Daoy (cell line): ENCODE measurements around the gene PPIL3. TPM values are rescaled to one million over a fixed set of nuclear protein-coding genes. Genes with fewer than 3 reads are reported as not detected.
A peak's percentile ranks its signal among the peaks of the same experiment; 100 is the strongest.
"Not testable (repeated sequence)": the region's sequence is repeated elsewhere in the genome, so short reads cannot be mapped to it uniquely, and the experiment has no call there.

ENCODE experiments used
- DNase-seq: peaks from one replicate; pipeline ENCODE4 v3.0.0-alpha.2; 2015; ENCODE audit warnings: low read depth
- total RNA-seq: library from RNA; depleted of rRNA; stranded (reverse); fragments of >200 nt; shearing (Covaris generic); gene quantifications from 2 replicates; pipeline ENCODE4 v1.2.3, GENCODE V29; 2014; rRNA removed

PPIL3 gene
- 42.5 and 64.4 TPM in 2 replicates for total RNA-seq

GRCh38 chr2:200888704-200889625 is at the start of gene PPIL3, which contains the start of gene NIF3L1:
PPIL3 (minus strand) TSS chr2:200889077; CDS start chr2:200887615, 1,462 bp downstream.
NIF3L1 (plus strand) TSS chr2:200889371; CDS start chr2:200891944, 2,573 bp downstream.
- DNase-seq = peak; percentile 99

DNA sequence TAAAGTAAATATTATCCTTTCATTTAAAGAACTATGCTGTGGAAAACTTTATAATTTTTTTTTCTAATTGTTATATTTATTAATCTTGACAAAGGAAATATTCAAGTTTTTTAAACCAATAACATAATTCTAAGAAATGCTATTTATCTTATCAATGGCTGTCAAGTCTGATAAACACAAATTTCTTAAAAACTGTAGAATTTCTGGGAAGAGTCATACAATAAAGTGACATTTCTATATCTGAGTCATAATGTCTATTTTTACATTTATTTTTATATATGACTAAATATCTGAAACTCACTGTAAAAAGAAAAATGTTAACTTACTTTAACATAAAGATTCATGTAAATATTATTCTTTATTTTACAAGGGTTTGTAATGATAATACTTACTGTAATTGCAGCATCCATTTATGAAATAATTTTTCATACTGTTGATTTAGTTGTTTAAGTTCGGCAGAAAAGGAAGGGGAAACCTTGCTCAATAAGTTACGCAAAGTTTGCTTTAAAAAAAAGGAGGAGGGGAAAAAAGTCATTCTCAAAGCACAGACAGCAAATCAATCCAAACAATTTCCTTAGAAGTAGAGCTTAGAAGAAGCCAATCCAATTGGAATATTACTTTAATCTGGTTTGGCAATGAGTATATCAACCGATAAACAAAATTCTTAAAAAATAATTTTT is 42.2 kb upstream of the PPIL3 start:
- no peak for DNase-seq

GRCh38 chr2:200929334-200930249 is 40.7 kb upstream of the PPIL3 start:
- DNase-seq = no peak

DNA sequence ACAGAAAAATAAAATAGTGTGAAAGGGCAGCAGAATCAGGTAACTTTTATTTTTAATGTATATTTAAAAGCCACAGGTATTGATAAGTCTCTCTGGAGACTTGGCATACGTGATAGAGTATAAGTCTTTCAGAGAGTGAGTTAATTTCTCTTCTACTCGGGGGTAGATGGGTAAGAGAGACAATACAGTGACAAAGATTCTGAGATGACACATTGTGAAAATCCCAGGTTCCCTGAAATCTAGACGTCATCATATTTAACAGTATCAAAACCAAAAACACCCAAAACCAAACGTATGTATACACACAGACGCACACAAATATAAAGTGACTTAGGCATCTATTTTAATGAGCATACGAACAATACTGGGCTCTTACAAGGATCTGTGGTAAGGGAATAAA is 33.6 kb upstream of the PPIL3 start:
- DNase-seq = no peak

GRCh38 chr2:200913654-200914053 is 24.8 kb upstream of the PPIL3 start:
- no peak for DNase-seq

DNA sequence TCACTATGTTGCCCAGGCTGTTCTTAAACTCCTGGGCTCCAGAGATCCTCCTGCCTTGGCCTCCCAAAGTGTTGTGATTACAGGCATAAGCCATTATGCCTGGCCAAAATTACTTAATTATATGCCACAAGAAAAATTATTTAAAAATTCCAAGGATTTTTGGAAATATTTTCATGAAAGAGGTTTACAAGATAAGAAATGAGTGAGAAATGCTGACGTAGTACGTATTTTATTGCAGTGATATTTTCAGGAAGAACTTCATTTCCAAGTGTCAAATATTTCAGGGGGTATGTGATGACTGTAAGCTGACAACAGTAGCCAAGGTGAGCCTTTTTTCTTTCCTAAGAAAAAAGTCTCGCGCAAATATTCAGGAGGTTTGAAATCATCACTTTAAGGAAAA is 21.1 kb upstream of the PPIL3 start:
- no peak for DNase-seq

DNA sequence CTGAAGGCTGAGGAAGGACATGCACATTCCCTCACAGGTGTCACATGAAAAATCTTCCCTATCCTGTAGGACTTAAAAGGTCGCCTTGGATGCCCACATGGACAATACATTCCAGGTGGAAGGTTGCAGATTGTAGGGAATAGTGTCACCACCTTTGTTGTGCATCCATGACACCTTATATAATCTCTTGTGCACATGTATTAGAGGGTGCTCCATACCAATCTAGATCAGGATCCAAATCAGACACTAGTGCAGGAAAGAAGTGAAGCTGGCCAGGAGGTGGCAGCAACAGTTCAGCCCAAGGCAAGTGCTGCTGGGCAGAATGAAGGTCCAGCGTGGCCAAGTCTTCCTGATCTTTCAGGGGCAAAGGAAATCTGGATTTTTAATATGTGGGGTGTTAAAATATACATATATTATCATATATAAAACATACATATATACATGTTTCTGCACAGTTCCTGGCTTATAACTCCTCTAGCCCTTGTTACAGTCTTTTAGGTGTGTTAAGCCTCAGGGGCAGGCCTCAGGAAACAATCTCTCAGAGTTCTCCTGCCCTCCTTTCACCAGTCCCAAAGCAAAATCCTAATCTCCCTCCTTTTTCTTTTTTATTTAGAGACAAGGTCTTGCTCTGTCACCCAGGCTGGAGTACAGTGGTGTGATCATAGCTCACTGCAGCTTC is 16.9 kb upstream of the PPIL3 start:
- DNase-seq = peak; percentile 61

GRCh38 chr2:200901459-200902072 is 12.7 kb upstream of the PPIL3 start:
- DNase-seq = peak; percentile 81

DNA sequence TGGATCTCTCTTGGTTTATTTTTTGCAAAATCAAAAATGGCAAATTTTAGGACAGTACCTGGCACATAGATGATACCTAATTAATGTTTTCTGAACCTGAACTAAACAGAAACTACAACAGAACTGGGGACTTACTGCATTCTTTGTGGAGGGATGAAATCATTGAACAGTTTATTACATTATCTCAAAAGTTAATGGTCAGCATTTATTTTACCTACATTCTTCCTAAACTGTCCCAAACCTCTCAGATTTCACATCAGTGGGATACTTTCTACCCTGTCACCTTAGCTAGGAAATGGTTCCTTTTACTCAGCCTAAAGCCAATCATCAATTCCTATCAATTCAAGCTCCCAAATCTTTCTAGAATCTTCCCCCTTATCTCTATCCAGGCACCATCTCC is 10.6 kb upstream of the PPIL3 start:
- DNase-seq = no peak

DNA sequence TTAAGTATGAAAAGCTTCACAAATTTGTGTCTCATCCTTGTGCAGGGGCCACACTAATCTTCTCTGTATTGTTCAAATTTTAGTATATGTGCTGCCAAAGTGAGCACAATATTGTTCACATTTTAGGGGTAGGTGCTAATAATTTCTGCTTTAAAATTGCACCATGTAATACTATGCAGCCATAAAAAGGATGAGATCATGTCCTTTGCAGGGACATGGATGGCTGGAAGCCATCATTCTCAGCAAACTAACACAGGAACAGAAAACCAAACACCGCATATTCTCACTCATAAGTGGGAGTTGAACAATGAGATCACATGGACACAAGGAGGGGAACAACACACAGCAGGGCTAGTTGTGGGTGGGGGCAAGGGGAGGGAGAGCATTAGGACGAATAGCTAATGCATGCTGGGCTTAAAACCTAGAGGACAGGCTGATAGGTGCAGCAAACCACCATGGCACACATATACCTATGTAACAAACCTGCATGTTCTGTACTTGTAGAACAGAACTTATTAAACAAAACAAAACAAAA is 7.1 kb downstream of the PPIL3 start:
- not testable (repeated sequence) for DNase-seq

GRCh38 chr2:200878289-200878880 is 10.5 kb downstream of the PPIL3 start:
- DNase-seq = no peak

GRCh38 chr2:200877443-200877842 is 11.4 kb downstream of the PPIL3 start:
- no peak for DNase-seq

- no peak for DNase-seq
Observed at GRCh38 chr2:200873560-200873959, 15.3 kb downstream of the PPIL3 start.

DNA sequence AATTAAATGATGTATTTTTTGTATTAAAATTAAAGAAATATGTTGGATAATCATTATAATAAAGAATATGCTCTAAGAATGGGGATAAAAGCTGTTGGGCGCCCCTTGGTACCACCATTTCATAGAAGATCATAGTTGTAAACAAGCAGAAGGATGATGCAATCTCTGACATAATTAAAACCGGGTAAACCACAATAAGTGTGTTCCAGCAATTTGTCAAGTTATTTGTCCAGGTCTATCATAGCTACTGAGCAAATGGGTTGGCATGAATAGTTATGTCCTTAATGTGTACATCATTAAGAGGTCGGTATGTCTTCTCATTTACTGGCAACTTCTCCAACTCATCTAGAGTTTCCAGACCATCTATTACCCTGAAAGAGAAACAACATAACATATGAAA is 17.7 kb downstream of the PPIL3 start:
- no peak for DNase-seq

DNA sequence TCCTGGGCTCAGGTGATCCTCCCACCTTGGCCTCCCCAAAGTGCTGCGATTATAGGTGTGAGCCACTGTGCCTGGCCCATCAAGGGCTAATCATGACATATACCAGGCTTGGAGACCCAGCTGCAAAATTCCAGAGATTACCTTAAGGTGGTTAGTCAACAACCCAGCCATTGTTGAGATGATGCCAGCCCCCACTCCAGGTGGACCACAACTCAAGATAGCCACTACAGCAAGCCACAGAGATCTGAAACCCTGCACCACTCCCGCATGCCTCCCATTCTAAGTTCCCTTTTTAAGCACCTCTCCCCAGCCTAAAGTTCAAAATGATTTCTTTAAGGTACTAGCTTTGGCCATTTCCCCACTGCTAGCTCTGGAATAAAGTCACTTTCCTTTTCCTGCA is 19.9 kb downstream of the PPIL3 start:
- DNase-seq = no peak

DNA sequence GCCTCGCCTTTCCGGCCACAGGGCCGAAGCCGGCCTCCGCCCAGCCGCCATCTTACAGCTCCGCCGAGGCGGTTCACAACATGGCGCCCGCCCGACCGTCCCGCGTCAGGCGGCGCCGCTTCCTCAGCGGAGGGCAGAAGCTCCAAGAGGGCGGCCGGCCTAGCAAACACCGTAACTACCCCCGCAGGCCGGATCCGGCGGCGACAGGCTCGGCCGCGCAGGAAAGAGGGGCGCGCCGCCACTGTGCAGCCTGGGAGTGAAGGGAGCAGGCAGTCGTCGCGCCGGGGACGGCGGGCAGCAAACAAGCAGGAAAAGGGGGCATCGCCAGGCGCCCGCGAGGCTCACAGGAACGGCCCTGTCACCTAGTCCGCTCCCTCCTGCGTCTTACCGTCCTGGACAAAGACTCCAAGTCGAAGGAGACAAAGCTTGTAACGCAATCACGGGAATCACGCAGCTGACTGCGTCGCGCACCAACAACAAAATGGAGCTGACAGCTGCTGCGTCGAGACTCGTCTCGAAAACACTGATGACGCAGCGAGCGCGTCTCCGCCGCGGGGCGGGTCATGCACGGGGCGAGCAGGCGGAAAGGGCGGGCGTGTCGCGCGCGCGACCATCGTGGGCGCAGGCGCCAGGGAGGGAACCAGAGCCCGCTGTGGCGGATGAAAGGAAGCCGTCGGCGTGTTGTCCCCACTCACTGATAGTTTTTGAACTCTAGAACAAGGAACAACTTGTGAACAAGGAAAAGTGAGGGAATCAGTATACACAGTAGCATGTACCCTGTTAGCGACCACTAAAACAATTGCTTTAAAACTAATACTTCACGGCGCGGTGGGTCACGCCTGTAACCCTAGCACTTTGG is 24.5 kb downstream of the PPIL3 start, which contains the start of gene CLK1:
Gene CLK1, minus strand, starts transcription at position 483 of the 859 bp plus-strand sequence. CDS start 2,796 bp downstream, outside the sequence.
- peak; percentile 93 for DNase-seq

- DNase-seq = peak; percentile 19
Observed at GRCh38 chr2:200863782-200864175, 25.1 kb downstream of the PPIL3 start.

DNA sequence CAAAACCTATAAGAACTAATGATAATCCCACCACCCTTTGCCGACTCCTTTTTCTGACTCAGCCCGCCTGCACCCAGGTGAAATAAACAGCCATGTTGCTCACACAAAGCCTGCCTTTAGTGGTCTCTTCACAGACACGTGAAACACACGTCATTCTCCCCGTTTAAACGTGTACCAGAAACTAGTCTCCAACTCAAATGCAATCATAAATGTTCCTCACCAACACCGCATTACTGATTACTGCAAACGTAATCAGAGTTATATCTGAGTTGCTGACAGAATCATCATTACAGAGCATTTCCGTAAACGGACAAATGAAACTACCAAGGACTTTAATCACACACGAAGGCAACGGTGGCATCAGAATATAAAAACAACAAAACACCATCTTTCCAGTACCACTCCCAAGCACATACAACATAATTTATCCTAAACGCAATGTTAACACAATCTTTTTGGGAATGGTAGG is 26.3 kb downstream of the PPIL3 start:
- peak; percentile 61 for DNase-seq
